Measurements from ENCODE around the gene EIPR1. TPM values are rescaled to one million over a fixed set of nuclear protein-coding genes. Genes with fewer than 3 reads are reported as not detected.

Gene EIPR1
- total RNA-seq, 1 experiment from 2014 or later = 36.9 TPM

- Mint-ChIP-seq H3K4me3 (ENCODE audit: unreplicated experiment) (no peak overlapping the region), H3K27ac (ENCODE audit: unreplicated experiment) (no peak overlapping the region), H3K9me3 (ENCODE audit: unreplicated experiment) (no peaks in the 10 kb centered on the region), H3K27me3 (ENCODE audit: insufficient read depth, unreplicated experiment) (no peaks in the 10 kb centered on the region), H3K4me1 (ENCODE audit: low read depth, unreplicated experiment) (no peaks in the 10 kb centered on the region), H3K36me3 (ENCODE audit: insufficient read depth, unreplicated experiment) (no peaks in the 10 kb centered on the region)
- Histone ChIP-seq H3K4me3 (ENCODE audit: low read depth, low read length) (no peak overlapping the region), H3K4me1 (no peaks in the 10 kb centered on the region), H3K9me3 (no peaks in the 10 kb centered on the region), H3K27me3 (replicated peaks; ENCODE audit: control insufficient read depth, insufficient read depth, low read length) (no peaks in the 10 kb centered on the region), H3K36me3 (ENCODE audit: control insufficient read depth, insufficient read depth, low read length) (no peaks in the 10 kb centered on the region)
- BruUV-seq (replicated peaks) = no TSS peak
- CTCF ChIA-PET = no interaction called here
- DNase-seq = no peak
- POLR2A ChIA-PET = no interaction called here
- intact Hi-C loops (cut with micrococcal nuclease; ENCODE audit: unreplicated experiment) = no loop called here
- TF ChIP-seq, protein P1, sequence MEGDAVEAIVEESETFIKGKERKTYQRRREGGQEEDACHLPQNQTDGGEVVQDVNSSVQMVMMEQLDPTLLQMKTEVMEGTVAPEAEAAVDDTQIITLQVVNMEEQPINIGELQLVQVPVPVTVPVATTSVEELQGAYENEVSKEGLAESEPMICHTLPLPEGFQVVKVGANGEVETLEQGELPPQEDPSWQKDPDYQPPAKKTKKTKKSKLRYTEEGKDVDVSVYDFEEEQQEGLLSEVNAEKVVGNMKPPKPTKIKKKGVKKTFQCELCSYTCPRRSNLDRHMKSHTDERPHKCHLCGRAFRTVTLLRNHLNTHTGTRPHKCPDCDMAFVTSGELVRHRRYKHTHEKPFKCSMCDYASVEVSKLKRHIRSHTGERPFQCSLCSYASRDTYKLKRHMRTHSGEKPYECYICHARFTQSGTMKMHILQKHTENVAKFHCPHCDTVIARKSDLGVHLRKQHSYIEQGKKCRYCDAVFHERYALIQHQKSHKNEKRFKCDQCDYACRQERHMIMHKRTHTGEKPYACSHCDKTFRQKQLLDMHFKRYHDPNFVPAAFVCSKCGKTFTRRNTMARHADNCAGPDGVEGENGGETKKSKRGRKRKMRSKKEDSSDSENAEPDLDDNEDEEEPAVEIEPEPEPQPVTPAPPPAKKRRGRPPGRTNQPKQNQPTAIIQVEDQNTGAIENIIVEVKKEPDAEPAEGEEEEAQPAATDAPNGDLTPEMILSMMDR (IDR thresholded peaks at IDR 0.05; ENCODE audit: insufficient read depth in 1 of 2, low read depth in 1 of 2, low read length in 1 of 2, severe bottlenecking in 1 of 2, unreplicated experiment in 1 of 2) = no peak
Observed at GRCh38 chr2:3267869-3268704, 109.5 kb downstream of the EIPR1 start.

- CTCF ChIA-PET = no interaction called here
- no peaks in the 10 kb centered on the region for H3K36me3 Mint-ChIP-seq (ENCODE audit: insufficient read depth, unreplicated experiment)
- Histone ChIP-seq H3K4me3 (ENCODE audit: low read depth, low read length) (no peak overlapping the region), H3K36me3 (ENCODE audit: control insufficient read depth, insufficient read depth, low read length) (no peaks in the 10 kb centered on the region), H3K9me3 (no peaks in the 10 kb centered on the region), H3K27me3 (replicated peaks; ENCODE audit: control insufficient read depth, insufficient read depth, low read length) (no peaks in the 10 kb centered on the region), H3K4me1 (no peaks in the 10 kb centered on the region)
- POLR2A ChIA-PET = no interaction called here
- H3K4me1 Mint-ChIP-seq (ENCODE audit: low read depth, unreplicated experiment) = no peaks in the 10 kb centered on the region
- H3K27me3 Mint-ChIP-seq (ENCODE audit: insufficient read depth, unreplicated experiment) = no peaks in the 10 kb centered on the region
- no TSS peak for BruUV-seq (replicated peaks)
- H3K27ac Mint-ChIP-seq (ENCODE audit: unreplicated experiment) = no peak overlapping the region
- TF ChIP-seq, protein P1 (IDR thresholded peaks at IDR 0.05; ENCODE audit: insufficient read depth in 1 of 2, low read depth in 1 of 2, low read length in 1 of 2, severe bottlenecking in 1 of 2, unreplicated experiment in 1 of 2) = no peak
- H3K9me3 Mint-ChIP-seq (ENCODE audit: unreplicated experiment) = no peaks in the 10 kb centered on the region
- intact Hi-C loops (cut with micrococcal nuclease; ENCODE audit: unreplicated experiment) = no loop called here
- DNase-seq = no peak
- no peak overlapping the region for H3K4me3 Mint-ChIP-seq (ENCODE audit: unreplicated experiment)
Observed at GRCh38 chr2:3266925-3267867, 110.4 kb downstream of the EIPR1 start.
